Measurements from ENCODE around the gene CXCR6.

DNA sequence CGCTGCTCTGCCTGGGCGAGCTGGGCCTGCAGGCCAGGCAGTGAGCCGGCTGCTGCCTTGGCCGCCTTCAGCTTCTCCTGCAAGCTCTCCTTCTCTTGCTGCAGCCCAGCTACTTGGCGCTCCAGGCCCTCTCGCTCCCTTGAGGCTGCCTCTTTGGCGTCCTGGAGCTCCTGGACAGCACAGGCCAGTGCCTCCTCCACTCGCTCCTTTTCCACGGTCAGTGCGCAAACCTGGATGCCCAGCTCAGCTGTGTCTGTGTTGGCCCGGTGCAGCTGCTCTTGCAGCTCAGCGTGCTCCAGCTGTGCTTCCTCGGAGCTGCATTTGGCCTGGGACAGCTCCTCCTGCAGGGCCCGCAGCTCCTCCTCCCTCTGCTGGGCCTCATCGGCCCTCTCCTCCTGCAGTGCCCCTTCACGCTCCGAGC is 23.1 kb downstream of the CXCR6 start:
- TF ChIP-seq, protein P1, sequence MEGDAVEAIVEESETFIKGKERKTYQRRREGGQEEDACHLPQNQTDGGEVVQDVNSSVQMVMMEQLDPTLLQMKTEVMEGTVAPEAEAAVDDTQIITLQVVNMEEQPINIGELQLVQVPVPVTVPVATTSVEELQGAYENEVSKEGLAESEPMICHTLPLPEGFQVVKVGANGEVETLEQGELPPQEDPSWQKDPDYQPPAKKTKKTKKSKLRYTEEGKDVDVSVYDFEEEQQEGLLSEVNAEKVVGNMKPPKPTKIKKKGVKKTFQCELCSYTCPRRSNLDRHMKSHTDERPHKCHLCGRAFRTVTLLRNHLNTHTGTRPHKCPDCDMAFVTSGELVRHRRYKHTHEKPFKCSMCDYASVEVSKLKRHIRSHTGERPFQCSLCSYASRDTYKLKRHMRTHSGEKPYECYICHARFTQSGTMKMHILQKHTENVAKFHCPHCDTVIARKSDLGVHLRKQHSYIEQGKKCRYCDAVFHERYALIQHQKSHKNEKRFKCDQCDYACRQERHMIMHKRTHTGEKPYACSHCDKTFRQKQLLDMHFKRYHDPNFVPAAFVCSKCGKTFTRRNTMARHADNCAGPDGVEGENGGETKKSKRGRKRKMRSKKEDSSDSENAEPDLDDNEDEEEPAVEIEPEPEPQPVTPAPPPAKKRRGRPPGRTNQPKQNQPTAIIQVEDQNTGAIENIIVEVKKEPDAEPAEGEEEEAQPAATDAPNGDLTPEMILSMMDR (IDR thresholded peaks at IDR 0.05) = no peak
- no peak for TF ChIP-seq POLR2A (IDR thresholded peaks at IDR 0.05)

Measured in Peyer's patch (tissue), 4 donors.